ENCODE results near the gene ITIH4. TPM values are rescaled to one million over a fixed set of nuclear protein-coding genes. Genes with fewer than 3 reads are reported as not detected.

Gene ITIH4
- total RNA-seq, 2 experiments from 2014 or later, result 35.8 to 40.4 TPM

- DNase-seq, result no peak
- Mint-ChIP-seq H3K4me1 (ENCODE audit: low read depth) (no peaks in the 10 kb centered on the region), H3K27ac (no peak overlapping the region), H3K9me3 (no peaks in the 10 kb centered on the region), H3K36me3 (ENCODE audit: low read depth) (no peaks in the 10 kb centered on the region), H3K4me3 (no peak overlapping the region), H3K27me3 (no peaks in the 10 kb centered on the region)
- no peak for ATAC-seq (ENCODE audit: poor library complexity)
- Histone ChIP-seq H3K27me3 (ENCODE audit: control insufficient read depth in 1 of 2, insufficient read depth in 2 of 2, low read length in 2 of 2) (no peaks in the 10 kb centered on the region), H3K4me1 (ENCODE audit: insufficient read depth, low read length) (no peaks in the 10 kb centered on the region), H3K36me3 (ENCODE audit: insufficient read depth, low read length) (no peaks in the 10 kb centered on the region), H3K4me3 (ENCODE audit: low read length) (no peak overlapping the region), H3K9me3 (ENCODE audit: control insufficient read depth in 1 of 2, insufficient read depth in 1 of 2, low read length in 2 of 2) (no peaks in the 10 kb centered on the region), H3K27ac (ENCODE audit: low read depth in 1 of 2, low read length in 2 of 2) (no peak overlapping the region)
- intact Hi-C loops (cut with DNase I, micrococcal nuclease), result no loop called here
- no peak for TF ChIP-seq CTCF (IDR thresholded peaks at IDR 0.05)
- CTCF ChIA-PET, result no interaction called here
- POLR2A ChIA-PET, result no interaction called here
Observed at GRCh38 chr3:52795298-52795900, 35.1 kb downstream of the ITIH4 start.

GRCh38 chr3:52794612-52795099 lies 35.8 kb downstream of the ITIH4 start, which contains the start of gene ITIH3:
TSS of gene ITIH3 (plus strand) at chr3:52794796. CDS start at chr3:52794804, 8 bp downstream.
- no peaks in the 10 kb centered on the region for H3K27me3 Mint-ChIP-seq
- H3K27ac Mint-ChIP-seq, result no peak within 1 kb of the TSS
- intact Hi-C loops (cut with DNase I, micrococcal nuclease), result no loop called here

GRCh38 chr3:52793702-52794611 lies 36.5 kb downstream of the ITIH4 start:
- ChIA-PET POLR2A (no interaction called here), CTCF (no interaction called here)
- Mint-ChIP-seq H3K4me3 (no peak overlapping the region), H3K27me3 (no peaks in the 10 kb centered on the region), H3K4me1 (ENCODE audit: low read depth) (no peaks in the 10 kb centered on the region), H3K36me3 (ENCODE audit: low read depth) (no peaks in the 10 kb centered on the region), H3K9me3 (no peaks in the 10 kb centered on the region), H3K27ac (no peak overlapping the region)
- H3K27ac ChIP-seq (ENCODE audit: low read depth in 1 of 2, low read length in 2 of 2), result no peak overlapping the region
- intact Hi-C loops (cut with DNase I, micrococcal nuclease), result no loop called here
- DNase-seq (no peak), ATAC-seq (ENCODE audit: poor library complexity) (no peak)
- no peaks in the 10 kb centered on the region for H3K27me3 ChIP-seq (ENCODE audit: control insufficient read depth in 1 of 2, insufficient read depth in 2 of 2, low read length in 2 of 2)
- H3K9me3 ChIP-seq (ENCODE audit: control insufficient read depth in 1 of 2, insufficient read depth in 1 of 2, low read length in 2 of 2), result no peaks in the 10 kb centered on the region
- no peak for TF ChIP-seq CTCF (IDR thresholded peaks at IDR 0.05)
- no peaks in the 10 kb centered on the region for H3K4me1 ChIP-seq (ENCODE audit: insufficient read depth, low read length)
- H3K36me3 ChIP-seq (ENCODE audit: insufficient read depth, low read length), result no peaks in the 10 kb centered on the region
- no peak overlapping the region for H3K4me3 ChIP-seq (ENCODE audit: low read length)

More at GRCh38 chr3:52794612-52795099, 35.8 kb downstream of the ITIH4 start, which contains the start of gene ITIH3:
- H3K4me3 Mint-ChIP-seq, result no peak within 1 kb of the TSS
- ChIA-PET POLR2A (no interaction called here), CTCF (no interaction called here)
- DNase-seq, result no peak
- no peaks in the 10 kb centered on the region for H3K9me3 Mint-ChIP-seq
- no peaks in the 10 kb centered on the region for H3K36me3 Mint-ChIP-seq (ENCODE audit: low read depth)
- no peak for ATAC-seq (ENCODE audit: poor library complexity)
- Histone ChIP-seq H3K27me3 (ENCODE audit: control insufficient read depth in 1 of 2, insufficient read depth in 2 of 2, low read length in 2 of 2) (no peaks in the 10 kb centered on the region), H3K27ac (ENCODE audit: low read depth in 1 of 2, low read length in 2 of 2) (no peak within 1 kb of the TSS), H3K4me1 (ENCODE audit: insufficient read depth, low read length) (no peaks in the 10 kb centered on the region), H3K4me3 (ENCODE audit: low read length) (no peak within 1 kb of the TSS), H3K9me3 (ENCODE audit: control insufficient read depth in 1 of 2, insufficient read depth in 1 of 2, low read length in 2 of 2) (no peaks in the 10 kb centered on the region), H3K36me3 (ENCODE audit: insufficient read depth, low read length) (no peaks in the 10 kb centered on the region)
- TF ChIP-seq CTCF (IDR thresholded peaks at IDR 0.05), result no peak
- H3K4me1 Mint-ChIP-seq (ENCODE audit: low read depth), result no peaks in the 10 kb centered on the region

All from CD4-positive, alpha-beta T cell (primary cell).